Neural progenitor cell (in vitro differentiated cells): ENCODE results near the gene PCK2. TPM values are rescaled to one million over a fixed set of nuclear protein-coding genes. Genes with fewer than 3 reads are reported as not detected.
A peak's percentile ranks its signal among the peaks of the same experiment; 100 is the strongest.

Experiments
- DNase-seq: peaks from one replicate; pipeline ENCODE4 v3.0.0-alpha.2; 2016; ENCODE audit warnings: low spot score
- H2AFZ ChIP-seq: fragments of 200-600 bp; sonication (generic); replicated peaks from 2 replicates; pipeline ENCODE4 v1.6.1; 2016; ENCODE audit warnings: antibody characterized with exemption
- H3F3A ChIP-seq: fragments of 200-600 bp; sonication (generic); 2 replicates; pipeline ENCODE4 v1.6.1; 2016; ENCODE audit warnings: antibody characterized with exemption, low read depth
- H3K27ac ChIP-seq: fragments of 200-600 bp; sonication (generic); 2 replicates; pipeline ENCODE4 v1.5.1; 2016; ENCODE audit warnings: mild to moderate bottlenecking
- H3K27me3 ChIP-seq: fragments of 200-600 bp; sonication (generic); 2 replicates; pipeline ENCODE4 v1.6.1; 2016; ENCODE audit warnings: mild to moderate bottlenecking, moderate library complexity
- H3K36me3 ChIP-seq: fragments of 200-600 bp; sonication (generic); 2 replicates; pipeline ENCODE4 v1.5.1; 2016
- H3K4me1 ChIP-seq: fragments of 200-600 bp; sonication (generic); 2 replicates; pipeline ENCODE4 v1.6.1; 2016; ENCODE audit warnings: mixed run types
- H3K4me2 ChIP-seq: fragments of 200-600 bp; sonication (generic); 2 replicates; pipeline ENCODE4 v1.6.1; 2016
- H3K4me3 ChIP-seq: fragments of 200-600 bp; sonication (generic); 2 replicates; pipeline ENCODE4 v1.5.1; 2016
- H3K79me2 ChIP-seq: fragments of 200-600 bp; sonication (generic); 2 replicates; pipeline ENCODE4 v1.6.1; 2016; ENCODE audit warnings: low read depth
- H3K9ac ChIP-seq: fragments of 200-600 bp; sonication (generic); 2 replicates; pipeline ENCODE4 v1.6.1; 2016
- H3K9me3 ChIP-seq: fragments of 200-600 bp; sonication (generic); 2 replicates; pipeline ENCODE4 v1.5.1; 2016; ENCODE audit warnings: low read depth
- H4K20me1 ChIP-seq: fragments of 200-600 bp; sonication (generic); 2 replicates; pipeline ENCODE4 v1.6.1; 2016; ENCODE audit warnings: low read depth
- H3K27ac Mint-ChIP-seq: 3 replicates; pipeline ENCODE4 v1.8.0; 2021; ENCODE audit warnings: mixed read lengths
- H3K27me3 Mint-ChIP-seq: 2 replicates; pipeline ENCODE4 v1.8.0; 2022; ENCODE audit warnings: low read depth, mild to moderate bottlenecking, inconsistent platforms, moderate library complexity, mixed read lengths; ENCODE audit not compliant: insufficient read depth
- H3K36me3 Mint-ChIP-seq: 3 replicates; pipeline ENCODE4 v1.8.0; 2021; ENCODE audit warnings: mixed read lengths
- H3K4me1 Mint-ChIP-seq: 3 replicates; pipeline ENCODE4 v1.8.0; 2021; ENCODE audit warnings: mixed read lengths
- H3K4me3 Mint-ChIP-seq: 3 replicates; pipeline ENCODE4 v1.8.0; 2021; ENCODE audit warnings: mild to moderate bottlenecking, moderate library complexity, mixed read lengths
- H3K9me3 Mint-ChIP-seq: 3 replicates; pipeline ENCODE4 v1.8.0; 2020; ENCODE audit warnings: mixed read lengths
- CTCF ChIP-seq: fragments of 200-600 bp; sonication (generic); IDR thresholded peaks from 2 replicates; pipeline ENCODE4 v1.5.1; 2017; ENCODE audit warnings: antibody characterized with exemption, mild to moderate bottlenecking
- EZH2 ChIP-seq: fragments of 200-600 bp; sonication (generic); IDR thresholded peaks from 2 replicates; pipeline ENCODE4 v1.6.1; 2017; ENCODE audit warnings: antibody characterized with exemption, mild to moderate bottlenecking, moderate library complexity
- EZH2phosphoT487 ChIP-seq: fragments of 200-600 bp; sonication (generic); IDR thresholded peaks from 2 replicates; pipeline ENCODE4 v1.6.1; 2017; ENCODE audit warnings: antibody characterized with exemption
- total RNA-seq: library from RNA; depleted of rRNA; stranded (reverse); fragments of >200 nt; gene quantifications from 2 replicates; pipeline ENCODE4 v1.2.3, GENCODE V29; 2015; ENCODE audit warnings: low replicate concordance

PCK2 gene
- total RNA-seq, 1 donor from 2014 or later, result 11.1 TPM

DNA sequence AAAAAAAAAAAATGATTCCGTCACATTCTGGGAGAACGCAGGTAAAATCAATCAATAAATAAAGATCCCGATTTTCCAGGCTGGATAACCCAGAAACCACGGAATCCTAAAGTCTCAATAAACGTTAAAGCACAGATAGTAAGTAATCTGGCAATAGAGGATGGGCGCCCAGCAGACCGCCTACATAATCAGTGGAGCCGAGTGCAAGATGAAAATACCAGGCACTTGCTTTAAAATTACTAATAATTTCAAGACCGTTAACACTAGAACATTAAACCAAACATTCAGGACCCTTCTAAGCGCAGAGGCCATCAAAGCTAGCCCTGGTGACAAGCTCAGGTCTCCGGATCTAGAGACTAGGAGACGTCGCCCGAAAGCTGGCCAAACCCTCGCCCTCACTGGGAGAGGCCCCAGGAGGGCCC lies 19.3 kb downstream of the PCK2 start:
- Histone ChIP-seq H3F3A (peaks cover 19% of the 10 kb centered on the region), H3K27me3 (no peaks in the 10 kb centered on the region), H3K4me2 (peak overlapping the region; percentile 79), H3K36me3 (no peaks in the 10 kb centered on the region), H3K9ac (peak overlapping the region; percentile 23), H3K9me3 (no peaks in the 10 kb centered on the region), H2AFZ (peak overlapping the region; percentile 79), H3K4me1 (peaks cover 6% of the 10 kb centered on the region), H3K4me3 (peak overlapping the region; percentile 61), H4K20me1 (no peaks in the 10 kb centered on the region), H3K79me2 (peaks cover 13% of the 10 kb centered on the region), H3K27ac (no peak overlapping the region)
- Mint-ChIP-seq H3K27me3 (peaks cover 3% of the 10 kb centered on the region), H3K9me3 (no peaks in the 10 kb centered on the region), H3K36me3 (no peaks in the 10 kb centered on the region), H3K27ac (peak overlapping the region; percentile 95), H3K4me3 (peak overlapping the region; percentile 94), H3K4me1 (peaks cover 17% of the 10 kb centered on the region)
- TF ChIP-seq CTCF, result no peak
- TF ChIP-seq EZH2, result no peak
- no peak for TF ChIP-seq EZH2phosphoT487
- no peak for DNase-seq

DNA sequence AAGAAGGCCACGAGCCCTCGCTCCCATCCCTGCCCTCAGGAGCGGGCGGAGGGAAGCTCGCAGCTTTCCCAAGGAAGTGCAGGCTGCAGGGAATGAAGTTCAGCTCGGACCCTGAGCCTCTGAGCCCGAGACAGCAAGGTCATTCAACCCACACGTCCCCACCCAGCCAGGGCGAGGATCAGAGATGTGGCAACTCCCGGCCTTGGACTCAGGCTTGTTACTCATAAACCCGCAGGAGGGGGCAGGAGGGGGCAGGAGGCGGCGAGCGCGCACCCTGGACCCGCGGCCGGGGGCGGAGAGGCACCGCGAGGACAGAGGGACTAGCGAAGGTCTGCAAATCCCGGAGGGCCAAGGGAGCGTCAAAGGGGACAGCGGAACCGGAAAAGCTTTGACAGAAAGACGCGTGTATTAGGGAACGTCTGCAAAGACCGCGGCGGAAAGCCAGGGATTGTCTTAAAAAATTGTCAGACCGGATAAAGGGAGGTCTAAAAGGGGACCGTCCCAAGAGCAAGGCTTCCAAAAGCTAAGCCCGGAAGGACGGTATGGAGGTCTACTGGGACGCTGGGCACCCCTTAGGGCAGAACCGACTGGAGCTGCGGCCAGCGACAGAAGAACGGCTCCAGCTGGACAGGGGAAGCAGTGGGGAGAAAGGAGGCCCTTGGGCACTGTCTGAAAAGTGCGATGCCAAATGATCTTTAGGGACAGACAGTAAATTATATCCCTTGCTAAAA lies 19.9 kb downstream of the PCK2 start:
- H3K27me3 ChIP-seq, result no peaks in the 10 kb centered on the region
- DNase-seq, result peak; percentile 92
- H4K20me1 ChIP-seq, result no peaks in the 10 kb centered on the region
- peak overlapping the region; percentile 79 for H2AFZ ChIP-seq
- H3K9me3 Mint-ChIP-seq, result no peaks in the 10 kb centered on the region
- TF ChIP-seq EZH2, result no peak
- H3K27me3 Mint-ChIP-seq, result peaks cover 3% of the 10 kb centered on the region
- H3K9ac ChIP-seq, result peak overlapping the region; percentile 23
- H3K4me1 ChIP-seq, result peaks cover 6% of the 10 kb centered on the region
- H3K36me3 ChIP-seq, result no peaks in the 10 kb centered on the region
- H3K27ac ChIP-seq, result peak overlapping the region; percentile 65
- peak overlapping the region; percentile 79 for H3K4me2 ChIP-seq
- peaks cover 13% of the 10 kb centered on the region for H3K79me2 ChIP-seq
- peak overlapping the region; percentile 94 for H3K4me3 Mint-ChIP-seq
- peaks cover 19% of the 10 kb centered on the region for H3F3A ChIP-seq
- peaks cover 15% of the 10 kb centered on the region for H3K4me1 Mint-ChIP-seq
- H3K4me3 ChIP-seq, result peak overlapping the region; percentile 61
- H3K36me3 Mint-ChIP-seq, result peaks cover 5% of the 10 kb centered on the region
- H3K9me3 ChIP-seq, result no peaks in the 10 kb centered on the region
- peak overlapping the region; percentile 95 for H3K27ac Mint-ChIP-seq

- Histone ChIP-seq H4K20me1 (no peaks in the 10 kb centered on the region), H3K27me3 (no peaks in the 10 kb centered on the region), H3K9ac (peak within 1 kb of the TSS; percentile 39), H3K4me1 (peaks cover 6% of the 10 kb centered on the region), H3K9me3 (no peaks in the 10 kb centered on the region), H3K4me3 (peak within 1 kb of the TSS; percentile 61), H3K27ac (peak within 1 kb of the TSS; percentile 65), H2AFZ (peak within 1 kb of the TSS; percentile 80), H3K79me2 (peaks cover 13% of the 10 kb centered on the region), H3F3A (peaks cover 19% of the 10 kb centered on the region), H3K36me3 (no peaks in the 10 kb centered on the region), H3K4me2 (peak within 1 kb of the TSS; percentile 83)
- Mint-ChIP-seq H3K9me3 (no peaks in the 10 kb centered on the region), H3K4me3 (peak within 1 kb of the TSS; percentile 94), H3K27ac (peak within 1 kb of the TSS; percentile 95), H3K36me3 (peaks cover 9% of the 10 kb centered on the region), H3K4me1 (peaks cover 15% of the 10 kb centered on the region), H3K27me3 (peaks cover 3% of the 10 kb centered on the region)
- no peak for TF ChIP-seq EZH2
- no peak for TF ChIP-seq EZH2phosphoT487
- no peak for TF ChIP-seq CTCF
- peak; percentile 99 for DNase-seq
These were observed 20.7 kb downstream of the PCK2 start, which contains the start of the genes DCAF11 and NRL for GRCh38 chr14:24114532-24115421. Gene DCAF11 (plus strand): TSS chr14:24114777. CDS start chr14:24115595, 818 bp downstream. Gene NRL (minus strand): TSS chr14:24114949. CDS start chr14:24082848, 32,101 bp downstream.
